Caco-2 (cell line): Measurements from ENCODE around the gene FLG2. TPM values are rescaled to one million over a fixed set of nuclear protein-coding genes. Genes with fewer than 3 reads are reported as not detected.

Source experiments
- BruUV-seq: library from RNA; stranded (reverse); fragments of 400-500 nt; replicated peaks from 2 replicates; lab custom pipeline; 2021; lab: Mats Ljungman, UMichigan
- CTCF ChIA-PET: fragments of 300-600 bp; sonication (Branson Sonifier 250); formaldehyde crosslinking; loops from one replicate; lab custom pipeline; 2022; ENCODE audit warnings: antibody characterized with exemption; lab: Charles Lee
- POLR2A ChIA-PET: fragments of 300-600 bp; sonication (Branson Sonifier 250); formaldehyde crosslinking; loops from one replicate; lab custom pipeline; 2022; ENCODE audit warnings: antibody characterized with exemption; lab: Charles Lee
- DNase-seq, 2 experiments: peaks; one replicate each; pipeline versions ENCODE4 v3.0.0 to v3.0.0-alpha.2; 2020 to 2022
- H3K27me3 ChIP-seq: replicated peaks from 2 replicates; pipeline ENCODE4 v1.6.0; 2011; ENCODE audit warnings: low read length; ENCODE audit not compliant: control insufficient read depth, insufficient read depth
- H3K36me3 ChIP-seq: 2 replicates; pipeline ENCODE4 v1.5.1; 2011; ENCODE audit warnings: low read length; ENCODE audit not compliant: control insufficient read depth, insufficient read depth
- H3K4me1 ChIP-seq: fragments of 250-450 bp; sonication (Bioruptor Pico); 2 replicates; pipeline ENCODE4 v1.5.1; 2020; ENCODE audit warnings: mild to moderate bottlenecking
- H3K4me3 ChIP-seq: 2 replicates; pipeline ENCODE4 v1.5.1; 2011; ENCODE audit warnings: low read depth, mild to moderate bottlenecking, control low read depth, low read length
- H3K9me3 ChIP-seq: fragments of 250-450 bp; sonication (Bioruptor Pico); 2 replicates; pipeline ENCODE4 v1.5.1; 2020; ENCODE audit warnings: mild to moderate bottlenecking, moderate library complexity
- H3K27ac Mint-ChIP-seq: one replicate; pipeline ENCODE4 v1.8.0; 2022; ENCODE audit warnings: mixed read lengths; ENCODE audit not compliant: unreplicated experiment
- H3K27me3 Mint-ChIP-seq: one replicate; pipeline ENCODE4 v1.8.0; 2022; ENCODE audit warnings: mixed read lengths; ENCODE audit not compliant: insufficient read depth, unreplicated experiment
- H3K36me3 Mint-ChIP-seq: one replicate; pipeline ENCODE4 v1.8.0; 2022; ENCODE audit warnings: mild to moderate bottlenecking, mixed read lengths; ENCODE audit not compliant: insufficient read depth, unreplicated experiment
- H3K4me1 Mint-ChIP-seq: one replicate; pipeline ENCODE4 v1.8.0; 2022; ENCODE audit warnings: low read depth, mixed read lengths; ENCODE audit not compliant: unreplicated experiment
- H3K4me3 Mint-ChIP-seq: one replicate; pipeline ENCODE4 v1.8.0; 2022; ENCODE audit warnings: mild to moderate bottlenecking, moderate library complexity, mixed read lengths; ENCODE audit not compliant: unreplicated experiment
- H3K9me3 Mint-ChIP-seq: one replicate; pipeline ENCODE4 v1.8.0; 2022; ENCODE audit warnings: mixed read lengths; ENCODE audit not compliant: unreplicated experiment
- intact Hi-C: fragments of 100-400 bp; cut with micrococcal nuclease; formaldehyde crosslinking; loops from one replicate; pipeline ENCODE4 v1.10.0; 2022; ENCODE audit not compliant: unreplicated experiment
- total RNA-seq: library from RNA; stranded (reverse); gene quantifications from 2 replicates; pipeline ENCODE4 v1.2.3, GENCODE V29; 2022
- TF ChIP-seq, protein P1 (sequence below), 2 experiments: fragments of 200-600 bp in 1 of 2; IDR thresholded peaks; 1 replicate in 1 of 2; 2 replicates in 1 of 2; pipeline versions ENCODE4 v1.5.1 to v1.8.0; 2011 to 2022; ENCODE audit warnings: antibody characterized with exemption in 1 of 2, control low read depth in 1 of 2, inconsistent platforms in 1 of 2, low read depth in 1 of 2, low read length in 1 of 2, mild to moderate bottlenecking in 1 of 2, moderate library complexity in 1 of 2; ENCODE audit not compliant: insufficient read depth in 1 of 2, severe bottlenecking in 1 of 2, unreplicated experiment in 1 of 2

FLG2 gene
- total RNA-seq, 1 experiment from 2014 or later = not detected

DNA sequence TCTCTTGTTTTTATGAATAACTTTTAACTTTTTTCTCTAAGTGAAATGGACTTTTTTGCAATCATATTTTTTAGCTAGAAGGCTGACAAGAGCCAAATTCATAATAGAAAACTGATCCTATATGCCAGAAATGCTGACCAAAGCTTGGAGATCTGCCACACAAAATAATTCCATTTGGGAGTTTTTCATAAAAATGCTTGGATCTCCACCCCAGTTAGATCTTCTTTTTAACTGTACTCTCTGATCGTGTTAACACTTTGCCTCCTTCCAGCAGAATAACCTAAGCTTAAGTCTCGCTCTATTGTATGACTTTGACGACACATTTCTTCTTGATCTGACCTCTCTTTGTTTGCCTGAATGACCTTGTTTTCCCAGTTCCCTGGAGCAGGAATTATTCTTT, 16.8 kb downstream of the FLG2 start:
- H3K4me1 Mint-ChIP-seq = no peaks in the 10 kb centered on the region
- peaks cover under 1% of the 10 kb centered on the region for H3K9me3 Mint-ChIP-seq
- no peaks in the 10 kb centered on the region for H3K27me3 ChIP-seq
- H3K36me3 Mint-ChIP-seq = no peaks in the 10 kb centered on the region
- no peak overlapping the region for H3K27ac Mint-ChIP-seq
- intact Hi-C loops = no loop called here
- H3K4me1 ChIP-seq = no peaks in the 10 kb centered on the region
- no TSS peak for BruUV-seq
- no peaks in the 10 kb centered on the region for H3K9me3 ChIP-seq
- TF ChIP-seq, protein P1, sequence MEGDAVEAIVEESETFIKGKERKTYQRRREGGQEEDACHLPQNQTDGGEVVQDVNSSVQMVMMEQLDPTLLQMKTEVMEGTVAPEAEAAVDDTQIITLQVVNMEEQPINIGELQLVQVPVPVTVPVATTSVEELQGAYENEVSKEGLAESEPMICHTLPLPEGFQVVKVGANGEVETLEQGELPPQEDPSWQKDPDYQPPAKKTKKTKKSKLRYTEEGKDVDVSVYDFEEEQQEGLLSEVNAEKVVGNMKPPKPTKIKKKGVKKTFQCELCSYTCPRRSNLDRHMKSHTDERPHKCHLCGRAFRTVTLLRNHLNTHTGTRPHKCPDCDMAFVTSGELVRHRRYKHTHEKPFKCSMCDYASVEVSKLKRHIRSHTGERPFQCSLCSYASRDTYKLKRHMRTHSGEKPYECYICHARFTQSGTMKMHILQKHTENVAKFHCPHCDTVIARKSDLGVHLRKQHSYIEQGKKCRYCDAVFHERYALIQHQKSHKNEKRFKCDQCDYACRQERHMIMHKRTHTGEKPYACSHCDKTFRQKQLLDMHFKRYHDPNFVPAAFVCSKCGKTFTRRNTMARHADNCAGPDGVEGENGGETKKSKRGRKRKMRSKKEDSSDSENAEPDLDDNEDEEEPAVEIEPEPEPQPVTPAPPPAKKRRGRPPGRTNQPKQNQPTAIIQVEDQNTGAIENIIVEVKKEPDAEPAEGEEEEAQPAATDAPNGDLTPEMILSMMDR (IDR thresholded peaks at IDR 0.05; ENCODE audit: insufficient read depth in 1 of 2, low read depth in 1 of 2, low read length in 1 of 2, severe bottlenecking in 1 of 2, unreplicated experiment in 1 of 2) = no peak
- no peak for DNase-seq
- peaks cover 5% of the 10 kb centered on the region for H3K27me3 Mint-ChIP-seq
- no peak overlapping the region for H3K4me3 Mint-ChIP-seq
- H3K4me3 ChIP-seq = no peak overlapping the region
- CTCF ChIA-PET = interaction anchor here (1.9 kb wide), 1 partner anchor 115 kb away, joined by 8 read pairs; no protein-coding TSS in a partner anchor
- H3K36me3 ChIP-seq = no peaks in the 10 kb centered on the region
- POLR2A ChIA-PET = no interaction called here

DNA sequence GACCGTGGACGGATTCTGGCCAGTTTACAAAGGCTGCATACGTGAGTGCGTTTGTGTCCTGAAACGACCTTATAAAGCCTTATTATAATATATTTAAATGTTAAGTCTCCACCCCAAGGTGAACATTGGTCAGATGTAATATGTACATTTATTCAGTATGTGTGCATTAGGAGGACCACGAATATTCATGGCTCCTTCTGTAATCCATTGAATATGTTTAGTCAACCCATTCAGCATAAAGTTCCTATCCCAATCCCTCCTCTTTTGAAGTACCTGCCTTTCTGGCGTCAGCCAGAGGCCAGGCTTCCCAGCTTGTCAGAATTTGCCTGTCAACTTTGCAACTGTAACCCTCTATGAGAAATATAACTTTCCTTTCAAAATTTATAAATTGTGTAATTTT, 24.4 kb downstream of the FLG2 start:
- Histone ChIP-seq H3K9me3 (no peaks in the 10 kb centered on the region), H3K4me3 (no peak overlapping the region), H3K36me3 (no peaks in the 10 kb centered on the region), H3K4me1 (no peaks in the 10 kb centered on the region), H3K27me3 (no peaks in the 10 kb centered on the region)
- intact Hi-C loops = no loop called here
- Mint-ChIP-seq H3K4me1 (no peaks in the 10 kb centered on the region), H3K36me3 (no peaks in the 10 kb centered on the region), H3K27me3 (no peaks in the 10 kb centered on the region), H3K9me3 (no peaks in the 10 kb centered on the region), H3K27ac (no peak overlapping the region), H3K4me3 (no peak overlapping the region)
- CTCF ChIA-PET = no interaction called here
- POLR2A ChIA-PET = no interaction called here
- TF ChIP-seq, protein P1 (IDR thresholded peaks at IDR 0.05; ENCODE audit: insufficient read depth in 1 of 2, low read depth in 1 of 2, low read length in 1 of 2, severe bottlenecking in 1 of 2, unreplicated experiment in 1 of 2) = no peak
- BruUV-seq = no TSS peak
- no peak for DNase-seq

DNA sequence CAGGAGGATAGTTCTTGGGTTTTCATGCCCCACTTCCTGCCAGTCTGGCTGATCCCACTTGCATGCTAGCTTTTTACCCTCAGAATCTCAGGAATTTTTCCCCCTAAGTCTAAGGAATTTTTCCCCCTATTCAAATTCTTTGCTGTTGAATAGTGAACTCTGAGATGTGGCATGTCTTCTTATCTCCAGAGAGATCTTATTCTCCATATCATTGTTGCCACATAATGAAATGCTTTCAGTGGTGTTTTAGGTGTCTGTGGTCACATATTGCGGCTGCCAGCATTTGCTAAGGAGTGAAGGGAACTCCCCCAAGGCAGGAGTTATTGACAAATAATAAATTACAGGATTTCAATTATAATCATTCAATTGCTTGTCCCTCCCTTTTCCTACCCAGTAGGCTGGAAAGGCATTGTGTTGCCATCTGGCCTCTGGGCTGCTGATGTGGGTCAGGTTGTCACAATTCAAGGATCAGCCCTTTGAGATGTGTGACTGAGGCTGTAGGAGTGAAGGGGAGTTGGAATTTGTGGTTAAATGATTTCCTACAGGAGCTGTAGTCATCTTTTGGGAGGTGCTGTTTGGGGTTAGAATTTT, 30.9 kb downstream of the FLG2 start:
- BruUV-seq = no TSS peak
- H3K9me3 ChIP-seq = no peaks in the 10 kb centered on the region
- TF ChIP-seq, protein P1 (IDR thresholded peaks at IDR 0.05; ENCODE audit: insufficient read depth in 1 of 2, low read depth in 1 of 2, low read length in 1 of 2, severe bottlenecking in 1 of 2, unreplicated experiment in 1 of 2) = no peak
- H3K36me3 ChIP-seq = no peaks in the 10 kb centered on the region
- CTCF ChIA-PET = no interaction called here
- intact Hi-C loops = no loop called here
- Mint-ChIP-seq H3K27ac (no peak overlapping the region), H3K9me3 (no peaks in the 10 kb centered on the region), H3K4me1 (no peaks in the 10 kb centered on the region), H3K4me3 (no peak overlapping the region), H3K36me3 (no peaks in the 10 kb centered on the region), H3K27me3 (no peaks in the 10 kb centered on the region)
- no peak overlapping the region for H3K4me3 ChIP-seq
- no peaks in the 10 kb centered on the region for H3K4me1 ChIP-seq
- POLR2A ChIA-PET = no interaction called here
- DNase-seq = no peak
- H3K27me3 ChIP-seq = no peaks in the 10 kb centered on the region
